ENCODE measurements around the gene FAM120AOS. TPM values are rescaled to one million over a fixed set of nuclear protein-coding genes. Genes with fewer than 3 reads are reported as not detected.

The FAM120AOS gene
- total RNA-seq: 10 to 100 TPM; 30.2 to 40.8 TPM

DNA sequence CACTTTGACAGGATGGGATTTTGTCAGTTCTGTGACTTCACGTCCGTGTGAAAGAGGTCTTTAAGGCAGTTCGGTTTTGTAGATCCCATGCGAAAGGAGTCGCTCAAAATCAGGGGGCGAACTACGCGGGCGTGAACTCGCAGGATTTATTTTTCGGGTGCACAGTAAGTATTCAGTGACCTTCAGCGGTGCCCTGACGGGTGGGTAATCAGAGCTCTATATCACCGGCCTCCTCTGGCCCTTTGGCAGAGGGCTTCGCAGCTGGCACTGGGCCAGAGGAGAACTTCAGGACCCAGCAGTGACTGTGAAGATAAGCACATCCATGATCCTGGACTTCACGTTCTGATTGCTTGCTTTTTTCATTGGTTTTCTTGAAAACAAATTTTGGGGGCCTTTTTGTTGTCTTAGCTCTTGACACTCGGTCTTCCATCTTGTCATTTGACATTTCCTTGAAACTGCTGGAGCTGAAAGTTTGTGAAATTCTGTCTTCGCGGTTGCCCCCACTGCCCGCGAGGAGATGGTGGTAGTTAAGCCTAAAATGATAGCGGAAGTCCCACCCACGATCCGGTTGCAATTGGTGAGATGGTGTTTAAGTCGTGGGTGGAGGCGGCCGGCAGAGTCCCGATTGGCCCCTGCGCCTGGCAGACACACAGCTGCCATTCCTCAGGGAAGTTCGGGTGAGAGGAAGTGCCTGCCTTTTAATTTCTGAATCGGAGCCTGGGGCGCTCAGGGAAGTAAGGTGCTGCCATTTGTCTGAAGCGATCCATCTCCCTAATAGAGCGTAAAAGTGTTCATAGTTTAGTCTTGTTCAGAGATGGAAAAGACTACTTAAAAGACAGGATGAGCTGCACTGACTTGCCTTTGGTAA is at the start of gene FAM120AOS:
Gene FAM120AOS (minus strand): TSS at position 535 of the 868 bp plus-strand sequence. CDS start 872 bp downstream, outside the sequence.
- peaks cover 70% of the 10 kb centered on the region for H3K36me3 Mint-ChIP-seq (ENCODE audit: low read depth)
- H3K4me3 Mint-ChIP-seq: peak within 1 kb of the TSS; percentile 94
- H3K9me3 Mint-ChIP-seq: no peaks in the 10 kb centered on the region
- peak within 1 kb of the TSS; percentile 94 for H3K27ac Mint-ChIP-seq
- no peaks in the 10 kb centered on the region for H3K27me3 Mint-ChIP-seq
- peak; percentile 74 for ATAC-seq (replicated peaks)
- H3K4me1 Mint-ChIP-seq: peaks cover 38% of the 10 kb centered on the region

- no peaks in the 10 kb centered on the region for H3K27me3 Mint-ChIP-seq
- peaks cover 39% of the 10 kb centered on the region for H3K4me1 Mint-ChIP-seq
- no peaks in the 10 kb centered on the region for H3K9me3 Mint-ChIP-seq
- ATAC-seq (replicated peaks): peak; percentile 58
- peaks cover 93% of the 10 kb centered on the region for H3K36me3 Mint-ChIP-seq (ENCODE audit: low read depth)
- peak overlapping the region; percentile 73 for H3K27ac Mint-ChIP-seq
- H3K4me3 Mint-ChIP-seq: peak overlapping the region; percentile 71
These were observed 48.0 kb upstream of the FAM120AOS start for GRCh38 chr9:93501406-93501805.

DNA sequence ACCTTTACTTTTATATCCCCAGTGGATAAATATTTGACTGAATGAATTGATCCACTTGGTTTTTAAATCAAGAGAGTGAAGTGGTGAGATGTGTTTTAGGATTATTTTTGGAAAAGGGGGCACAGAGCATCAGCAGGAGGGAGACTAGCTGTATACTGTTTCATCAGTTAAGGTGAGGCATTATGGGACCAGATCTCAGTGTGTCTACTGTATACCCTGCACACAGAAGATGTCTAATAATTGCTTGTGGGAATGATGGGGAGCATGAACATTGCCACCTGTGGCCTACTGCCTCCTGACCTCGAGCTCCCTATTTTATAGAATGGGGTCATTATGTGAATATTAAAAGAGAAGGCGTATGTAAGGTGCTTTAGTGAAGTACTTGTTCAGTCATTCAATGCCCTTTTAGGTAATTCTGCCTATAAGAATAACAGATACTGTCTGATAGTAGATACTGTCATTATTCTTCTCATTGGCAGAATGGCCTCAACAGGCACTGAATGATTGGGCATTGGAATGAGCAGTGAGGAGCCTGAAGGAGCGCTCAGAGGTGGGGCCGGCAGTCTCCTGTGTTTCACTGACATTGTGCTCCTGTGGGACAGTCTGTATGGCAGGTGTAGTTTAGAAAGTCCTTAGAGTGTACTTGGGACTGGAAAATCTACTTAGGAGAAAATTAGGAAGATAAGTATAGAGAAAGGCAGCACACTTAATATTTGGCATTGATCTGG is 47.4 kb upstream of the FAM120AOS start:
- Mint-ChIP-seq H3K4me1 (peaks cover 37% of the 10 kb centered on the region), H3K36me3 (ENCODE audit: low read depth) (peaks cover 93% of the 10 kb centered on the region), H3K27ac (peak overlapping the region; percentile 73), H3K27me3 (no peaks in the 10 kb centered on the region), H3K4me3 (peak overlapping the region; percentile 71), H3K9me3 (no peaks in the 10 kb centered on the region)
- ATAC-seq (replicated peaks): no peak

GRCh38 chr9:93496285-93496684 is 42.9 kb upstream of the FAM120AOS start:
- H3K4me1 Mint-ChIP-seq: peaks cover 24% of the 10 kb centered on the region
- no peak overlapping the region for H3K4me3 Mint-ChIP-seq
- H3K36me3 Mint-ChIP-seq (ENCODE audit: low read depth): peaks cover 77% of the 10 kb centered on the region
- no peak for ATAC-seq (replicated peaks)
- H3K27me3 Mint-ChIP-seq: no peaks in the 10 kb centered on the region
- H3K27ac Mint-ChIP-seq: peak overlapping the region; percentile 20
- H3K9me3 Mint-ChIP-seq: no peaks in the 10 kb centered on the region

DNA sequence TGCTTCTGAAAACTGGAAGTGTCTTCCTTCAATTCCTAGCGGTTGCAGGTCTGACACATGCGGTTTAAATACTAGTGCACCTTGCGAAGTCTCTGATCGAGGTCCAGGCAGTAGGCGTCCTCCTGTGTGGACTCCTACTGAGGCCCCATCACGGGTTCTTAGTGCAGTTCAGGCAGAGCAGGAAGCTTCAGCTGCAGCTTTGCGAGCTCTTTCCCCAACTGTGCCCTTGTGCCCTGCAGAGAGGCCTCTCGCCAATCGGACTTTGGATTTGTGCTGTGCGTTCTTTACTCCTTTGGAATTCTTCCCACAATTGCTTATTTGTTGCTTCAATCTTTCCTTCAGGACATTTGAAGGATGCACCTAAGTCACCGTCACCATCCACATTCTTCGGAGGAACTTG is 40.6 kb upstream of the FAM120AOS start:
- Mint-ChIP-seq H3K9me3 (no peaks in the 10 kb centered on the region), H3K36me3 (ENCODE audit: low read depth) (peaks cover 76% of the 10 kb centered on the region), H3K27me3 (no peaks in the 10 kb centered on the region), H3K27ac (no peak overlapping the region), H3K4me1 (peaks cover 7% of the 10 kb centered on the region), H3K4me3 (no peak overlapping the region)
- ATAC-seq (replicated peaks): no peak

GRCh38 chr9:93492327-93492726 is 38.9 kb upstream of the FAM120AOS start:
- Mint-ChIP-seq H3K27ac (no peak overlapping the region), H3K36me3 (ENCODE audit: low read depth) (peaks cover 77% of the 10 kb centered on the region), H3K4me3 (no peak overlapping the region), H3K27me3 (no peaks in the 10 kb centered on the region), H3K9me3 (no peaks in the 10 kb centered on the region), H3K4me1 (peaks cover 21% of the 10 kb centered on the region)
- no peak for ATAC-seq (replicated peaks)

- Mint-ChIP-seq H3K36me3 (ENCODE audit: low read depth) (peaks cover 77% of the 10 kb centered on the region), H3K4me1 (peaks cover 21% of the 10 kb centered on the region), H3K27ac (no peak overlapping the region), H3K27me3 (no peaks in the 10 kb centered on the region), H3K4me3 (no peak overlapping the region), H3K9me3 (no peaks in the 10 kb centered on the region)
- no peak for ATAC-seq (replicated peaks)
These were observed 38.3 kb upstream of the FAM120AOS start for GRCh38 chr9:93491593-93492232.

DNA sequence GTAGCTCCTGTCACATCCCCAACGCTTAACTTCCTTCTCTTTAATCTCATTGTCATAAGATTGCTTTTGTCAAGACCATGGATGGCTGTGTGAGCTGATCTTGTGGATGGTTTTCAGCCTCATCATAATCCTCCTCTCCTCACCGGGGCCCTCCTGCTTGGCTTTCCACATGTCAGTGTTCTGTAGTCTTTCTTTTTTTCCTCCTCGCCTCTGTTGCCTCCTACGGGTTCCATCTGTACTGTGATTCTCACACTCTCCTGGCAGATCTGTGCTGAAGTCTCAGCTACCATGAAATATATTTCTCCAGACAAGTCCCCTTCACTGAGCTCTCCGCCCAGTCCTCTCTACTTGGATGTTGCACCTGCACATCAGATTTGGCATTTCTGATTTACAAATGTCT is 34.9 kb upstream of the FAM120AOS start:
- H3K36me3 Mint-ChIP-seq (ENCODE audit: low read depth): peaks cover 79% of the 10 kb centered on the region
- H3K4me3 Mint-ChIP-seq: no peak overlapping the region
- H3K9me3 Mint-ChIP-seq: no peaks in the 10 kb centered on the region
- H3K27me3 Mint-ChIP-seq: no peaks in the 10 kb centered on the region
- peak overlapping the region; percentile 72 for H3K27ac Mint-ChIP-seq
- H3K4me1 Mint-ChIP-seq: peaks cover 19% of the 10 kb centered on the region
- no peak for ATAC-seq (replicated peaks)

DNA sequence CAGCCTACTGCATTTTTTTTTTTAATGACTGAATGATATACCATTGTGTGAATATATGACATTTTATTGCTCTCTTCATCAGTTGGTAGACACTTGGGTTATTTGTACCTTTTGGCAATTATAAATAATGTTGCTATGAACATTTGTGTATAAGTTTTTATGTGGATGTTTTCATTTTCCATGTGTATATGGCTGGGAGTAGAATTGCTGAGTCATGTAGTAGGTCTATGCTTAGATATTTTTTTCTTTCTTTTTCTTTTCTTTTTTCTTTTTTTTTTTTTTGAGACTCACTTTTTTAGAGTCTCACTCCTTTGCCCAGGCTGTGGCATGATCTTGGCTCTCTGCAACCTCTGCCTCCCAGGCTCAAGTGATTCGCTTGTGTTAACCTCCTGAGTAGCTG is 32.9 kb upstream of the FAM120AOS start:
- Mint-ChIP-seq H3K27me3 (no peaks in the 10 kb centered on the region), H3K9me3 (no peaks in the 10 kb centered on the region), H3K4me3 (no peak overlapping the region), H3K27ac (peak overlapping the region; percentile 72), H3K4me1 (peaks cover 27% of the 10 kb centered on the region), H3K36me3 (ENCODE audit: low read depth) (peaks cover 82% of the 10 kb centered on the region)
- ATAC-seq (replicated peaks): no peak

- Mint-ChIP-seq H3K27ac (no peak overlapping the region), H3K4me3 (no peak overlapping the region), H3K36me3 (ENCODE audit: low read depth) (peaks cover 83% of the 10 kb centered on the region), H3K27me3 (no peaks in the 10 kb centered on the region), H3K4me1 (peaks cover 26% of the 10 kb centered on the region), H3K9me3 (no peaks in the 10 kb centered on the region)
- ATAC-seq (replicated peaks): no peak
These were observed 30.1 kb upstream of the FAM120AOS start for GRCh38 chr9:93483497-93483896.

GRCh38 chr9:93480728-93481324 is 27.4 kb upstream of the FAM120AOS start:
- Mint-ChIP-seq H3K27me3 (no peaks in the 10 kb centered on the region), H3K4me1 (peaks cover 19% of the 10 kb centered on the region), H3K9me3 (no peaks in the 10 kb centered on the region), H3K4me3 (no peak overlapping the region), H3K36me3 (ENCODE audit: low read depth) (peaks cover 83% of the 10 kb centered on the region), H3K27ac (no peak overlapping the region)
- ATAC-seq (replicated peaks): no peak

- H3K9me3 Mint-ChIP-seq: no peaks in the 10 kb centered on the region
- no peaks in the 10 kb centered on the region for H3K27me3 Mint-ChIP-seq
- no peak overlapping the region for H3K4me3 Mint-ChIP-seq
- no peak overlapping the region for H3K27ac Mint-ChIP-seq
- no peak for ATAC-seq (replicated peaks)
- H3K4me1 Mint-ChIP-seq: peaks cover 21% of the 10 kb centered on the region
- peaks cover 84% of the 10 kb centered on the region for H3K36me3 Mint-ChIP-seq (ENCODE audit: low read depth)
These were observed 26.9 kb upstream of the FAM120AOS start for GRCh38 chr9:93480262-93480661.

DNA sequence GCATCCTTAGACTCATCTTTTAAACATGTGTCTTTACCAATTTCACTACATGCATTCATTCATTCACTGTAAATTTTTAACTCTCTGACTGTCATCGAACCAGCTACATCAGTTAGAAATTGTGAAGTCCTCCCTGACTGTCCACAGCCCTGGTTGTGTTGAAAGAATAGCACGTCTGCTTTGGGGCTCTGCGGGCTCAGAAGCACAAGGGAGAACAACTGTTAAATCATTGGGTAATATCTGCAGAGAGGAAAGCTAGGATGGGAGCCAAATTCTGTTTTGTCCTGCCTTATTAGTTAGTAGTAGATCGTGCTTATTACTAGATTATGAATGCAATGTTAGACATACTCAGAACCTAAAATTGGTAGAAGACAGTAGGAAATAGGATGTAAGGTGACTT is 26.3 kb upstream of the FAM120AOS start:
- Mint-ChIP-seq H3K4me1 (peaks cover 22% of the 10 kb centered on the region), H3K4me3 (no peak overlapping the region), H3K27me3 (no peaks in the 10 kb centered on the region), H3K36me3 (ENCODE audit: low read depth) (peaks cover 84% of the 10 kb centered on the region), H3K27ac (no peak overlapping the region), H3K9me3 (no peaks in the 10 kb centered on the region)
- no peak for ATAC-seq (replicated peaks)

DNA sequence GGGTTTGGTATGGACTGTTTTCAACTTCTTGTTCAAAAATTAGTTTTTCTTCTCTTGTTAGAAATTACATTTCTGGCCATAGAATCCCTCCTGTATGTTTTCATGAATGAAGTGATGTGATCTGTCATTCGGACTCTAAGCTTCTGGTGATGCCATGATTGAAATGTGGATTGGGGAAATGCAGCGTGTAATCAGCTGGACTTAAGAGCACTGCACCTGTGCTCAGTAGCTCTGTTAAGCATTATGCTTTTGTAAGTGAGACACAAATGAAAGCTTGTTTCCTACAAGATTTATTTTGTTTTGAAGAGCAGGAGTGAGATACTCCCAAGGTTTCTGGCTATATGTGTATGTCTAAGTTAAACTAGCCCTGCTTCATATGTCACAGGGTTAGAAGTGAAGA is 24.0 kb upstream of the FAM120AOS start:
- Mint-ChIP-seq H3K27me3 (no peaks in the 10 kb centered on the region), H3K27ac (no peak overlapping the region), H3K4me3 (no peak overlapping the region), H3K36me3 (ENCODE audit: low read depth) (peaks cover 98% of the 10 kb centered on the region), H3K9me3 (no peaks in the 10 kb centered on the region), H3K4me1 (peaks cover 22% of the 10 kb centered on the region)
- ATAC-seq (replicated peaks): no peak
